ENCODE data around the gene CADM3.

CADM3 gene

DNA sequence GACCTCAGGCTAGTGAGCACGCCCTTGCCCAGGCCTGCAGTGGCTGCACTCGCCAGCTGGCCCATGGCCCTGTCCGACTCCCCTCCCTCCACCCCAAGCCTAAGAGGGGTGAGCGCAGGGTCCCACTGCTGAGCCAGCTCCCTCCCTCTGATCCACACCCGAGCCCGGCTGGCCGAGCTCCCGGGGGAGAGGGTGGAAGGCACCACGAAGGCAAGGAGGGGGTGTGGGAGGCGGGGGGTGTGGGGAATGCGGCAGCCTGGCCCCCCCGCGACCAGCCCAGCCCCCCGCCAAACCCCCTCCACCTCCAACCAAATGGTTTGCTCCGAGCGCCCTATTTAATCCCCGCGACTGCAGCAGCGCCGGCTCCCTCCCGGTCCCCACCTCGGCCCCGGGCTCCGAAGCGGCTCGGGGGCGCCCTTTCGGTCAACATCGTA, at the start of gene CADM3:
TSS of gene CADM3 (plus strand) at position 362 of the 434 bp plus-strand sequence. CDS start 151 bp downstream, outside the sequence.
- no peak for DNase-seq (ENCODE audit: low spot score)

DNA sequence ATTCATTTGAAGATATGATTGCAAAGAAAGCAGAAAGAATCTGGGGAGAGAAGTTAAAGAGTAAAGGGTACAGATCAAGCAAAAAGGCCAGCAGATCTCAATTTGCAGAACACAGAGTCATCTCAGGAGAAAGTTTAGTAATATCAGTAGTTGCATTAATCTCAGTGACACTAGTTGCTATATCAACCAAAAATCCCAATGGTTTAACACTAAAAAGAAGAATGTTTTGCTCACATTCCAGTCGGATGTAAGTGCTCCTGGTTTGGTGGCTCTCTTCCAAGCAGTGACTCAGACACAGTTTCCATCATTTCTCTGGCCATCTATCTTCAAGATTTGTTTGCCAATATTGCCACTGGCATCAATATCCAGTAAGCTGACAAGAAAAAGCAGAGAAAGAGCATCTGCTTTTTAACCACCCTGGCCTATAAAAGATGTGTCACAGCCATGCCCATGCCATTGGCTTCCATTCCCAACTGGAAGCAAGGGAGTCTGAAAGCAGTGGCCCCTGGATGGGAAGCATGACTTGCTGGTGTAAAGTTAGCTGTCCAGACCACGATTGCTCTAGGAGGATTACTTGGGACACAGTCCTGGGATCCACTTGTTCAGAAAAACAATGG, 49.3 kb upstream of the CADM3 start:
- peak; percentile 77 for DNase-seq (ENCODE audit: low spot score)

GRCh38 chr1:159123587-159123986, 47.8 kb upstream of the CADM3 start:
- peak; percentile 52 for DNase-seq (ENCODE audit: low spot score)

DNA sequence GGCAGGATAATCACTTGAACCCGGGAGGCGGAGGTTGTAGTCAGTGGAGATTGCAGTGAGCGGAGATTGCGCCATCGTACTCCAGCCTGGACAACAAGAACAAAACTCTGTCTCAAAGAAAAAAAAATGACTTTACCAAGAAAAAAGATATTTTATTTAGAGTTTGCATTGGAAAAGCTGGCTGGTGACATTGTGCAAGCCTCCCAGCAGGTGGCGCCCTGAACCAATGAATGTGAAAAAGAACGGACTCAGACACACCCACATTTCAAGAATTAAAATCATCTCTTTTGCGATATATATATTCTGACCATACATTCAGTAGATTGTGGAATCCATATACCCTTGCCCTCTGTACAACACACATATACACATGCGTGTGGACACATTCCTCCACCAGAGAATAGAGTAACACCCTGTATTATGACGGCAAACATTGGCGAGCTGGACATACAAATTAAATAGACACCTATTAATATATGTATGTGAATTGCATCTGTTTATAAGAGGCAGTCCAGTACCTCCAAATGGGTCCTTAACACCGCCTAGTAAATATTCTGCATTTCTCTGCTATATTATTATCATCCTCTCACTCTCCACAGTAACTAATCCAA, 39.0 kb upstream of the CADM3 start:
- peak; percentile 67 for DNase-seq (ENCODE audit: low spot score)

- DNase-seq (ENCODE audit: low spot score): no peak
These were observed 30.9 kb upstream of the CADM3 start for GRCh38 chr1:159140474-159140873.

GRCh38 chr1:159141584-159142390, 29.6 kb upstream of the CADM3 start:
- no peak for DNase-seq (ENCODE audit: low spot score)

- no peak for DNase-seq (ENCODE audit: low spot score)
These were observed 29.1 kb upstream of the CADM3 start for GRCh38 chr1:159142391-159142663.

- no peak for DNase-seq (ENCODE audit: low spot score)
These were observed 28.5 kb upstream of the CADM3 start for GRCh38 chr1:159142726-159143510.

- no peak for DNase-seq (ENCODE audit: low spot score)
These were observed 26.8 kb upstream of the CADM3 start for GRCh38 chr1:159144571-159144970.

- DNase-seq (ENCODE audit: low spot score): no peak
These were observed 24.4 kb upstream of the CADM3 start for GRCh38 chr1:159146980-159147379.

- no peak for DNase-seq (ENCODE audit: low spot score)
These were observed 19.4 kb upstream of the CADM3 start for GRCh38 chr1:159152031-159152430.

DNA sequence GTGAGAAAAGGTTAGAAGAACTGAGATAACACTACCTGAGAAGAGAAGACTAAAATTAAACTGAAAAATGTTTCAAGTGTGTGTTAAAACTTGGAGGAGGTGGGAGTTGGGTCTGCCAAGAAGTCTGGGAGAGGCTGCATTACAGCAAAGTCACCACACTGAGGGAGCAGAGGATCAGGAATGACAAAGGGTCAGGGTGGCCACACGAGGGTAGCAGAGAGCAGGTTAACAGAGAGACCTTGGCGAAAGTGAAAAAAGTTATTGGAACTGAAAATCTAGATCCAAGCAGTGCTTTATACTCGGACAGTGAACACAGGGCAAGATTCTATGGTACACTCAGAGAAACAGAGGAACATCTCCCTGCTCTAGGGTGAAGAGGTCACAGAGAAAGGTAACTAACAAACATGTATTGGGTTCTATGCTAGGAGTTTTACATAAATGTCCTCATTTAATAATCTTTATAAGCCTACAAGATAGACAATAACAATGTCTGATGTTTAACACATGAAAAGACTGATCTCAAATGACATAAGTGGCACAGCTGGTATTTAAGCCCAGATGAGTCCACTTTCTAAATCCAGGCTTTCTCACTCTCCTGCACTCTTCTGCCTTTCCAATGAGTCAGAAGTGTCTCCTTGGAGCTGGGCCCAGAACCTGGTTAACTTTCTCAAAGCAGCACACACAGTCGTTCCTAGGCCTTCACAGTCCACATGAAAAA, 10.3 kb upstream of the CADM3 start:
- peak; percentile 70 for DNase-seq (ENCODE audit: low spot score)

- DNase-seq (ENCODE audit: low spot score): no peak
These were observed 9.7 kb upstream of the CADM3 start for GRCh38 chr1:159161719-159162026.

GRCh38 chr1:159162516-159163265, 8.7 kb upstream of the CADM3 start:
- DNase-seq (ENCODE audit: low spot score): no peak

DNA sequence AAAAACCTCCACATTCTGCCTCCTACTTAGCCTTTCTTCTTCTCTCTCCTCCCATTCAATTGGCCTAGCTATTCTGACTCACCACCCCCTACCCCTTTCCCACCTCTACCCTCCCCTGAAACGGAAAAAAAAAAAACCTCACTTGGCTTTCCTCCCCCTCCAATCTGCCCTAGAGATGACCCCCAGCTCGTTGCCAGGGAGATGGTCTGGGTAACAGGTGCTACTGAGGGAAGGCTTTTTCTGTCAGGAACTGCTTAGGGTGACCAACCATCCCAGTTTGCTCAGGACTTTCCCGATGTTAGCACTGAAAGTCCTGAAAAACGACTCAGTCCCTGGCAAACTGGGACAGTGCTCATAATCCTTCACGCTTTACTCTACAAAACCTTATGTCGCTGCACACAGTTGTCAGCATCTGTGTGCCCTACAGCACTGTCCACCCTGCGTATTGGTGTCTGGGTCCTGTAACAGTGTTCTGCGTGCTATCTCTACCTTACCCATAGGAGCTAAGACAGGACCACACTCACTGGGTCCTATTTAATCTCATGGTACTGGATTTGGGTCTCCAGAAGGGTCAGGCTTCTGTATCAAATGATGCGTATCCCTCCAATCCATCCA, 7.7 kb upstream of the CADM3 start:
- no peak for DNase-seq (ENCODE audit: low spot score)

- DNase-seq (ENCODE audit: low spot score): no peak
These were observed 3.4 kb upstream of the CADM3 start for GRCh38 chr1:159168043-159168442.

- DNase-seq (ENCODE audit: low spot score): no peak
These were observed 776 bp upstream of the CADM3 start for GRCh38 chr1:159170639-159171038.

DNA sequence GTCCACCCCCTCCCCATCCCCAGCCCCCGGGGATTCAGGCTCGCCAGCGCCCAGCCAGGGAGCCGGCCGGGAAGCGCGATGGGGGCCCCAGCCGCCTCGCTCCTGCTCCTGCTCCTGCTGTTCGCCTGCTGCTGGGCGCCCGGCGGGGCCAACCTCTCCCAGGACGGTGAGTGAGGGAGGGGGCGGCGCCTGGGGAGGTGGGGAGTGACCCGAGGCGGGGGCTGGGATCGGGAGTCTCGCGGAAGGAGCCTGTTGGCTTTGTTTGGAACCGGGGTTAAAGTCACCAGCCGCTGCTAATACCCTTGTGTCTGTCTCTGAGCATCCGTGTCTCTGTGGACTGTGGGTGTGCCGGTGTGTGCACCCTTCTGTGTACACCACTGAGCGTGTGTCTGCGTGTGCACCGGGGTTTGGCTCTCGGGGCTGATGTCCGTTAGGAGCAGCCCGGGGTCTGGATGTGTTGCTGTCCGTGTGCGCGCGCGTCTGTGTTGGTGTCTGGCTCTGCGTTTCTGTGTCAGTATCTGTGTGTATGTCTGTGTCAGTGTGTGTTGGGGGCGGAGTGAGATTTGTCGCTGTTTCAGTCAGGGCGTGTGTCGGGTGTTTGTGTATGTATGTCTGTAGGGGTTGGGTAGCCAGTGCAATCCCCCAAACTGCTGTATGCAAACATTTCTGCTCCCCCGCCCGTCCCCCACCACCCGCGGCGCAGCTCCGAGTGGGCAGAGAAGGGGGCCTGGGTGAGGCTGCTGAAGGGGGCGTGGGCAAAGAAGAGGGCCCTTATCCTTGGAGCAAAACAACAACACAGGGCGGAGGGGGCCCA, 480 bp downstream of the CADM3 start:
- DNase-seq (ENCODE audit: low spot score): no peak

GRCh38 chr1:159172614-159173291, 1.3 kb downstream of the CADM3 start:
- no peak for DNase-seq (ENCODE audit: low spot score)

Measured in activated CD4-positive, alpha-beta T cell treated with anti-CD3 and anti-CD28 coated beads, Interleukin-2, Interleukin-4, amounts not matched to agents 100 ng/mL and 50 ng/mL, durations not matched to agents 16 hours and 8 hours (primary cell).